ENCODE data around the gene NRG3.

Gene NRG3

DNA sequence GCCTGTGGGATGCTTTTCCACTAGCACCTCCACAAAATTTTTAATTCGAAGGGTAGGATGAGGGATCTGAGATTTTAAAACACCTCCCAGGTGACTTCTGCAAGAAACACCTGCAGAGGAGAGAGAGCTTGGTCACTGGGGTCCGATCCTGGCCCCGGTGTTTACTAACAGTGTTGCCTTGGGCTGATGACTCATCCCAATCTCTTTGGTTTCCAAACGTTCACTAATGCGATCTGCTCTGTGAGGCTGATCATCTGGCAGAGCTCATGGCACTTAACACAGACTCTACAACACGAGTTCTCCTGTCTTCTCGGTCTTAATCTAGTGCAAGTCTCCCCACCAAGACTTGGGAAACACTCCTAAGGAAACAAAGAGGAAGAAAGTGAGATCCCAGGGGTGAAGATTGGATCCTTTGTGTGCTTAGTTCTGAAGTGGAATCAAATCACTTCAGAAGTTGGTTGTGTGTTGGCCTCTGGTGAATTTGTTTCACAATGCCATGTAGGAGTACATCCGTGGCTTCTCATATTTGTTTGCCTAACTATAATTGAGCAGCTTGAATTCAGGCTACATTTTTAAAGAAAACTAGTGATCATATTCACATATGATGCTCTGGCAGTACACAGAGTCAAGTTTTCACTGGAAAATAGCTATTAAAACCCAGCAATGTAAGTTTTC lies 407.9 kb downstream of the NRG3 start:
- in situ Hi-C loops (cut with MboI; ENCODE audit: low pct_unique_long_range_greater_than_20kb, low sequenced_read_pairs, unreplicated experiment), result no loop called here
- no peak for DNase-seq (ENCODE audit: low spot score)
- TF ChIP-seq, protein P1, sequence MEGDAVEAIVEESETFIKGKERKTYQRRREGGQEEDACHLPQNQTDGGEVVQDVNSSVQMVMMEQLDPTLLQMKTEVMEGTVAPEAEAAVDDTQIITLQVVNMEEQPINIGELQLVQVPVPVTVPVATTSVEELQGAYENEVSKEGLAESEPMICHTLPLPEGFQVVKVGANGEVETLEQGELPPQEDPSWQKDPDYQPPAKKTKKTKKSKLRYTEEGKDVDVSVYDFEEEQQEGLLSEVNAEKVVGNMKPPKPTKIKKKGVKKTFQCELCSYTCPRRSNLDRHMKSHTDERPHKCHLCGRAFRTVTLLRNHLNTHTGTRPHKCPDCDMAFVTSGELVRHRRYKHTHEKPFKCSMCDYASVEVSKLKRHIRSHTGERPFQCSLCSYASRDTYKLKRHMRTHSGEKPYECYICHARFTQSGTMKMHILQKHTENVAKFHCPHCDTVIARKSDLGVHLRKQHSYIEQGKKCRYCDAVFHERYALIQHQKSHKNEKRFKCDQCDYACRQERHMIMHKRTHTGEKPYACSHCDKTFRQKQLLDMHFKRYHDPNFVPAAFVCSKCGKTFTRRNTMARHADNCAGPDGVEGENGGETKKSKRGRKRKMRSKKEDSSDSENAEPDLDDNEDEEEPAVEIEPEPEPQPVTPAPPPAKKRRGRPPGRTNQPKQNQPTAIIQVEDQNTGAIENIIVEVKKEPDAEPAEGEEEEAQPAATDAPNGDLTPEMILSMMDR (IDR thresholded peaks at IDR 0.05; ENCODE audit: extremely low read depth, insufficient read depth, missing control alignments), result no peak

DNA sequence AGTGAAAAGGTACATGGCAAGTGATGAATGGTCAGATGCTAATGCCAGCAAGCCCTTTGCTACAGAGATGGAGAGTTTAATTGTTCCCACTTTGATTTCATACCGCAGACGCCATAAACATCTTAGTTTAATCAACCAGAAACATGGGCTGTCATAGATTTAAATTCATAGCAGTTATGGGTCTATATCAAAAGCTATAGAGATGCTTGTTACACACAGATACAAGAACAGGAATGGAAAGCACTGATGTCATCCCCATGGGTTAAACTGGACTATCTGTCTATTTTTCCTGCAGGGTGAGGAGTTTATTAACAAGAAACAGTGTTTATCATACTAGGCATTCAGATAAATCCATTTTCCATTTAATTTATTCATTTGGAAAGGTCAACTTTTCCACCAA lies 409.2 kb downstream of the NRG3 start:
- in situ Hi-C loops (cut with MboI; ENCODE audit: low pct_unique_long_range_greater_than_20kb, low sequenced_read_pairs, unreplicated experiment), result no loop called here
- DNase-seq (ENCODE audit: low spot score), result no peak
- TF ChIP-seq, protein P1 (IDR thresholded peaks at IDR 0.05; ENCODE audit: extremely low read depth, insufficient read depth, missing control alignments), result no peak

DNA sequence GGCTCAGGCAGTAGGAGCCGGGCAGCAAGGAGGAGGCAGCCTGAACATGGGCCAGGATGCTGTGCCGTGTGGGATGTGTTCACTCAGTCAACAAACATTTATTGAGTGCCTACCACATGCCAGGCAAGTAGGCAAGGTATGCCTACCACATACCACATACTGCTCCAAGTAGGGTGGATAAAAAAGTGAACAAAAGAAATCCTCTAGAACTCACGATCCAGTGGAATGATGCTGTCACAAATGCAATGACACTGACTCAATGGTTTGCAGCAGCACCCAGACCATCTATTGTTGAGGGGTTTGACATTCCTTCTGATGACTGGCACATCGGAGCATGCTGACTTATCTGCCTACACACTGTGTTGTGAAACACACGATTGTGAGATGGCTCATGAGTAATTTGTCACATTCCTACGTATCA lies 413.5 kb downstream of the NRG3 start:
- TF ChIP-seq, protein P1 (IDR thresholded peaks at IDR 0.05; ENCODE audit: extremely low read depth, insufficient read depth, missing control alignments), result no peak
- in situ Hi-C loops (cut with MboI; ENCODE audit: low pct_unique_long_range_greater_than_20kb, low sequenced_read_pairs, unreplicated experiment), result no loop called here
- no peak for DNase-seq (ENCODE audit: low spot score)

- TF ChIP-seq, protein P1 (IDR thresholded peaks at IDR 0.05; ENCODE audit: extremely low read depth, insufficient read depth, missing control alignments), result no peak
- no peak for DNase-seq (ENCODE audit: low spot score)
- in situ Hi-C loops (cut with MboI; ENCODE audit: low pct_unique_long_range_greater_than_20kb, low sequenced_read_pairs, unreplicated experiment), result no loop called here
These were observed 415.0 kb downstream of the NRG3 start for GRCh38 chr10:82289945-82290344.

DNA sequence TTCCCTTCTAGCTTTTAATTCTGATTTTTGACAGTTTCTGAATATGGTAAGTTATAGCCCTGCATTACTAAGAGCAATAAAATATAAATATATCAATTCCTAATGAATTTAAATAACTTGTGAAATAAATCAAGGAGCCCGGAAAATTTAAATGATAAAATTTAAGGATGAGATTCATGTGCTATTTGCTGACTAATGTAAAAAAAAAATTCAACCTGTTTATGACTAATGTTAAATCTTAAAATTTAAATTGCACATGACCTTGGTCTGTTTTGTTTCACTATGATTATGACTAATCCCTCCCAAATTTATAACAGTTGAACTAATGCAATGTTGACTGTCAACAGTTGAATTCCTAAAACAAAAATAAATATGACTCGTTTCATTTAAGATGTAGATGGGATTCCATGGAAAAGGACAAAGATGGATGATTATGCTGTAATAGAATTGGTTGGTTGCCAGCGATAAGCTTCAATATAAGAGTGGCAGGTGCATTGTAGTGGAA lies 419.9 kb downstream of the NRG3 start:
- TF ChIP-seq, protein P1 (IDR thresholded peaks at IDR 0.05; ENCODE audit: extremely low read depth, insufficient read depth, missing control alignments), result no peak
- no peak for DNase-seq (ENCODE audit: low spot score)
- in situ Hi-C loops (cut with MboI; ENCODE audit: low pct_unique_long_range_greater_than_20kb, low sequenced_read_pairs, unreplicated experiment), result no loop called here

GRCh38 chr10:82308641-82309040 lies 433.6 kb downstream of the NRG3 start:
- peak; percentile 4 for DNase-seq (ENCODE audit: low spot score)
- in situ Hi-C loops (cut with MboI; ENCODE audit: low pct_unique_long_range_greater_than_20kb, low sequenced_read_pairs, unreplicated experiment), result no loop called here
- TF ChIP-seq, protein P1 (IDR thresholded peaks at IDR 0.05; ENCODE audit: extremely low read depth, insufficient read depth, missing control alignments), result no peak

Data from GM13977 (cell line).